Measurements from ENCODE around the gene KIF16B. TPM values are rescaled to one million over a fixed set of nuclear protein-coding genes. Genes with fewer than 3 reads are reported as not detected.

KIF16B gene
- total RNA-seq, 2 experiments from 2014 or later, result 3.5 to 4.2 TPM

DNA sequence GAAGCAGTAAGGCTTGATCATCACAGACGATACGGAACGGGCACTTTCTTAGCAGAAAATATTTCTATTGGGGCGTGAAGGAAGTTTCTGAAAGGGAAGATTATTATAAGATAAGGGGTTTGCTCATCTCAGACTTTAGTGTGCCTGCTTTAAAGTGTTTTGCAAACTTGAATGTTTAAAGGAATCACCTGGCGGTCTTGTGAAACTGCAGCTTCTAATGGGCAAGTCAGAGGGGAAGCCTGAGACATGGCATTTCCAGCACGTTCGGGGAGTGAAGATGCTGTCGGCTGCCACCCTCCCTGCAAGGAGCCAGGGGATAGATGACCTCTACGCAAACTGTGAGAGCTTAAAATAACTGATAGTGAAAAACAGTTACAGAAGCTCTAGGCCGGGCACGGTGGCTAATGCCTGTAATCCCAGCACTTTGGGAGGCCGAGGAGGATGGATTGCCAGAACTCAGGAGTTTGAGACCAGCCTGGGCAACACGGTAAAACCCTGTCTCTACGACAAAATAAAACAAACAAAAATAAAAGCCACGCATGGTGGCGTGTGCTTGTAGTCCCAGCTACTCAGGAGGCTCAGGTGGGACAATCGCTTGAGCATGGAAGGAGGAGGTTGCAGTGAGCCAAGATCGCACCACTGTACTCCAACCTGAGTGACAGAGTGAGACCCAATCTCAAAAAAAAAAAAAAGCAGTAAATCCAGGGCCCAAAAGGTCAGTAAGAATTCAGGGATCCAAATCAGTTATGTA is 2.3 kb upstream of the KIF16B start:
- POLR2A ChIA-PET, result interaction anchor here (0.6 kb wide), 1 partner anchor 56 kb away, joined by 3 read pairs; no protein-coding TSS in a partner anchor
- DNase-seq (no peak), ATAC-seq (no peak)
- TF ChIP-seq, protein P1, sequence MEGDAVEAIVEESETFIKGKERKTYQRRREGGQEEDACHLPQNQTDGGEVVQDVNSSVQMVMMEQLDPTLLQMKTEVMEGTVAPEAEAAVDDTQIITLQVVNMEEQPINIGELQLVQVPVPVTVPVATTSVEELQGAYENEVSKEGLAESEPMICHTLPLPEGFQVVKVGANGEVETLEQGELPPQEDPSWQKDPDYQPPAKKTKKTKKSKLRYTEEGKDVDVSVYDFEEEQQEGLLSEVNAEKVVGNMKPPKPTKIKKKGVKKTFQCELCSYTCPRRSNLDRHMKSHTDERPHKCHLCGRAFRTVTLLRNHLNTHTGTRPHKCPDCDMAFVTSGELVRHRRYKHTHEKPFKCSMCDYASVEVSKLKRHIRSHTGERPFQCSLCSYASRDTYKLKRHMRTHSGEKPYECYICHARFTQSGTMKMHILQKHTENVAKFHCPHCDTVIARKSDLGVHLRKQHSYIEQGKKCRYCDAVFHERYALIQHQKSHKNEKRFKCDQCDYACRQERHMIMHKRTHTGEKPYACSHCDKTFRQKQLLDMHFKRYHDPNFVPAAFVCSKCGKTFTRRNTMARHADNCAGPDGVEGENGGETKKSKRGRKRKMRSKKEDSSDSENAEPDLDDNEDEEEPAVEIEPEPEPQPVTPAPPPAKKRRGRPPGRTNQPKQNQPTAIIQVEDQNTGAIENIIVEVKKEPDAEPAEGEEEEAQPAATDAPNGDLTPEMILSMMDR (IDR thresholded peaks at IDR 0.05), result no peak
- H3K36me3 Mint-ChIP-seq (ENCODE audit: low read depth), result no peaks in the 10 kb centered on the region
- peaks cover 20% of the 10 kb centered on the region for H3K4me1 Mint-ChIP-seq (ENCODE audit: low read depth)
- peaks cover 5% of the 10 kb centered on the region for H3K27me3 Mint-ChIP-seq
- CTCF ChIA-PET, result no interaction called here
- peak overlapping the region; percentile 55 for H3K27ac Mint-ChIP-seq
- H3K9me3 Mint-ChIP-seq, result no peaks in the 10 kb centered on the region
- intact Hi-C loops (cut with micrococcal nuclease), result no loop called here
- peak overlapping the region; percentile 81 for H3K4me3 Mint-ChIP-seq

DNA sequence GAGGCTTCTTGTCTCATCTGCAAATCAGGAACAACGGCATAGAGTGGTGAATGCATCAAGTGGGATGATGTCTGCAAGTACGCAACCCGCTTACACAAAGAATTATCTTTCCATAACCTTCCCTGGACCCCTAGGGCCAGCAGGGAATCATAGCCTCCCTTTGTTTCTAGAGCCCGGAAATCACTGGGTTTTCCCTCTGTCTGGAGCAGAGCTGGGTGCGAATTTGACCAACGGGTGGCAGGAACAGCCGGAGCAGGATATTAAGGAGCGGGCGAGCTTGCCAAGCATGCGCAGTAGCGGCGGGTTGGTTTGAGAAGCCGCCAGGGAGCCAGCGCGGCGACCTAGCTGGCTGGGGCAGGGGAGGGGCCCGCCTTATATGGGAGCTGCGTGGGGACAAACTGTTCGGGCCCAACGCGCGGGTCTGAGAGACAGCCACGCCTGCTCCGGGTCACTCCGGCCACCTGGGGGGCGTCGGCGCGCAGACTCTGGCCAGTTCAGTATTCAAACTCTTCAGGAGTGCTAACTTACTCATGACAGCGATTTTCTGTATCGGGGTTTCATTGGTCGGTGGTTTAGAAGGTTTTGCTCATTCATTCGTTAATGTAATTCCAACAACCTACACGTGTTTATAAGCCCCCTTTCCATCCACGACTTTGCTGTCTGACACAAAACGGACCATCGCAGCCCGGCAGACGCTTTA is 1.6 kb upstream of the KIF16B start:
- ChIA-PET POLR2A (interaction anchor here (0.6 kb wide), 1 partner anchor 56 kb away, joined by 3 read pairs; no protein-coding TSS in a partner anchor), CTCF (no interaction called here)
- Mint-ChIP-seq H3K4me3 (peak overlapping the region; percentile 81), H3K9me3 (no peaks in the 10 kb centered on the region), H3K4me1 (ENCODE audit: low read depth) (peaks cover 20% of the 10 kb centered on the region), H3K36me3 (ENCODE audit: low read depth) (no peaks in the 10 kb centered on the region), H3K27me3 (peaks cover 5% of the 10 kb centered on the region), H3K27ac (peak overlapping the region; percentile 55)
- intact Hi-C loops (cut with micrococcal nuclease), result no loop called here
- DNase-seq (peak; percentile 78), ATAC-seq (peak; percentile 79)
- TF ChIP-seq, protein P1 (IDR thresholded peaks at IDR 0.05), result no peak

GRCh38 chr20:16571333-16571732 is 1.9 kb downstream of the KIF16B start:
- Mint-ChIP-seq H3K4me1 (ENCODE audit: low read depth) (peaks cover 20% of the 10 kb centered on the region), H3K27ac (no peak overlapping the region), H3K9me3 (no peaks in the 10 kb centered on the region), H3K36me3 (ENCODE audit: low read depth) (no peaks in the 10 kb centered on the region), H3K4me3 (no peak overlapping the region), H3K27me3 (peaks cover 4% of the 10 kb centered on the region)
- POLR2A ChIA-PET, result no interaction called here
- intact Hi-C loops (cut with micrococcal nuclease), result no loop called here
- CTCF ChIA-PET, result no interaction called here
- DNase-seq (no peak), ATAC-seq (no peak)
- TF ChIP-seq, protein P1 (IDR thresholded peaks at IDR 0.05), result no peak

DNA sequence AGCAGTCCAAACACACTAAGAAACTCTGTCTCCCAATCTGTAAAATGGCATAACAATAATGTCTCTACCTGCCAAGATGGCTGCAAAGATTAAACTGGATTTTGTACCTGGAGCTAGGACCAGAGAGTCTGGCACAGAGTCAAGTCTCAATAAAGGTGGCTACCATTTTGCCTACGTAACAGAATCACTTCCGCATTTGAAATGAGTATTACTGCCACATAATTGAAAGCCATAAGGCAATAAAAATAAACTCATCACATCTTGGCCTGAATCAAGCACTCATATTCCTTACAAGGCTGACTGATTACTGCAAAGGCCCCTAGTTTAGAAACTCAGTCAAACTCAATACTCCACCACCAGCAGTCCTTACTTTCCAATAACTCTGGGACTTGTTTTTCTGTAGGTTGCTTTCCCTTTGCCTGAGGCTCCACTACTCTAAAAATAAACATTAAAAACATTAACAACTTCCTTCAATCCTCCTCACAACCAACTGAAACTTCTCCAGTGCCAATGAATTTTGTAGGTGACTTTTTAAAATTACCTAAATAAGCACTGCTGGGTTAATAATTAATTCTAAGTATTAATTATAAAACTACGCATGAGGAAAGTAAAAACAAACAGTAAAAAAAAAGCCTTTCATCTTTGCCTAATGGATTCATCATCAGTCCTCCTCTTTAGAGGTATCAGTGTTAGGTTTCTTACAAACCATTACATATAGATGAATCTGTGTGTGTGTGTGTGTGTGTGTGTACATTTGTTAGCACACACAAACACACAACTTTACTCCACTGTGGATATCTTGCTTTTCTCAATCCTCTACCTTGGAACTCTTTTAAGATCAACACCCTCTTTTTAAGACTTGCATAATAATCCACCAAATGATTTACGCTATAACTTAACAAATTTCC is 3.7 kb downstream of the KIF16B start:
- TF ChIP-seq, protein P1 (IDR thresholded peaks at IDR 0.05), result no peak
- CTCF ChIA-PET, result interaction anchor here (1.5 kb wide), 1 partner anchor 52 kb away, joined by 3 read pairs; no protein-coding TSS in a partner anchor
- H3K27me3 Mint-ChIP-seq, result peaks cover 4% of the 10 kb centered on the region
- intact Hi-C loops (cut with micrococcal nuclease), result no loop called here
- H3K4me3 Mint-ChIP-seq, result no peak overlapping the region
- ATAC-seq (no peak), DNase-seq (no peak)
- no peaks in the 10 kb centered on the region for H3K36me3 Mint-ChIP-seq (ENCODE audit: low read depth)
- POLR2A ChIA-PET, result no interaction called here
- peaks cover 20% of the 10 kb centered on the region for H3K4me1 Mint-ChIP-seq (ENCODE audit: low read depth)
- no peaks in the 10 kb centered on the region for H3K9me3 Mint-ChIP-seq
- no peak overlapping the region for H3K27ac Mint-ChIP-seq
